GM21381 (cell line): Measurements from ENCODE around the gene NCBP2L.
A peak's percentile ranks its signal among the peaks of the same experiment; 100 is the strongest.

Experiments
- ATAC-seq: cut with Tn5 transposase; IDR thresholded peaks from one replicate; pipeline ENCODE4 v1.9.1; 2021; ENCODE audit warnings: mild to moderate bottlenecking, moderate library complexity; ENCODE audit not compliant: unreplicated experiment

The NCBP2L gene

GRCh38 chrX:107777536-107777832 is at the start of gene NCBP2L:
Gene NCBP2L, plus strand, starts transcription at chrX:107777733. Its CDS starts 16,488 bp downstream, at chrX:107794221.
- no peak for ATAC-seq

- no peak for ATAC-seq
These were observed 49.0 kb upstream of the NCBP2L start for GRCh38 chrX:107728371-107729099.

- ATAC-seq, result no peak
These were observed 47.8 kb upstream of the NCBP2L start for GRCh38 chrX:107729558-107730297.

- ATAC-seq, result no peak
These were observed 47.3 kb upstream of the NCBP2L start for GRCh38 chrX:107730298-107730655.

GRCh38 chrX:107730991-107731766 is 46.4 kb upstream of the NCBP2L start:
- no peak for ATAC-seq

GRCh38 chrX:107731831-107732502 is 45.6 kb upstream of the NCBP2L start:
- ATAC-seq, result no peak

- no peak for ATAC-seq
These were observed 43.8 kb upstream of the NCBP2L start for GRCh38 chrX:107733686-107734085.

- no peak for ATAC-seq
These were observed 42.9 kb upstream of the NCBP2L start for GRCh38 chrX:107734646-107735045.

GRCh38 chrX:107736781-107737531 is 40.6 kb upstream of the NCBP2L start:
- no peak for ATAC-seq

- no peak for ATAC-seq
These were observed 39.3 kb upstream of the NCBP2L start for GRCh38 chrX:107738272-107738671.

- ATAC-seq, result no peak
These were observed 38.8 kb upstream of the NCBP2L start for GRCh38 chrX:107738768-107739167.

- ATAC-seq, result no peak
These were observed 38.0 kb upstream of the NCBP2L start for GRCh38 chrX:107739541-107739940.

- peak; percentile 28 for ATAC-seq
These were observed 36.1 kb upstream of the NCBP2L start for GRCh38 chrX:107741404-107741790.

GRCh38 chrX:107742700-107743191 is 34.8 kb upstream of the NCBP2L start:
- ATAC-seq, result no peak

GRCh38 chrX:107743995-107744394 is 33.5 kb upstream of the NCBP2L start:
- ATAC-seq, result no peak

GRCh38 chrX:107744868-107745267 is 32.7 kb upstream of the NCBP2L start:
- no peak for ATAC-seq

- ATAC-seq, result no peak
These were observed 29.9 kb upstream of the NCBP2L start for GRCh38 chrX:107747596-107748161.

GRCh38 chrX:107748506-107748905 is 29.0 kb upstream of the NCBP2L start:
- ATAC-seq, result no peak

- ATAC-seq, result no peak
These were observed 27.3 kb upstream of the NCBP2L start for GRCh38 chrX:107750263-107750662.

- no peak for ATAC-seq
These were observed 26.6 kb upstream of the NCBP2L start for GRCh38 chrX:107750861-107751445.
